PC-3 (cell line): ENCODE data around the gene TOMM7. TPM values are rescaled to one million over a fixed set of nuclear protein-coding genes. Genes with fewer than 3 reads are reported as not detected.
"Not testable (repeated sequence)": the region's sequence is repeated elsewhere in the genome, so short reads cannot be mapped to it uniquely, and the experiment has no call there.

Source experiments
- ATAC-seq: fragments of 200-7000 bp; cut with Tn5 transposase; 2 replicates; pipeline ENCODE4 v1.9.1; 2020; ENCODE audit warnings: mild to moderate bottlenecking, moderate library complexity
- BruUV-seq: library from RNA; stranded (reverse); fragments of 400-500 nt; replicated peaks from 2 replicates; lab custom pipeline; 2021; lab: Mats Ljungman, UMichigan
- CTCF ChIA-PET: fragments of 300-600 bp; sonication (Branson Sonifier 250); formaldehyde crosslinking; loops from one replicate; lab custom pipeline; 2022; ENCODE audit warnings: antibody characterized with exemption; lab: Charles Lee
- POLR2A ChIA-PET: fragments of 300-600 bp; sonication (Branson Sonifier 250); formaldehyde crosslinking; loops from one replicate; lab custom pipeline; 2022; ENCODE audit warnings: antibody characterized with exemption; ENCODE audit not compliant: unreplicated experiment; lab: Charles Lee
- DNase-seq: peaks from one replicate; pipeline ENCODE4 v3.0.0-alpha.2; 2015
- H2AFZ ChIP-seq: fragments of 300-600 bp; sonication (generic); 2 replicates; pipeline ENCODE4 v1.6.0; 2016; ENCODE audit warnings: antibody characterized with exemption, low read length
- H3F3A ChIP-seq: fragments of 300-600 bp; sonication (generic); one replicate; pipeline ENCODE4 v1.6.0; 2017; ENCODE audit warnings: antibody characterized with exemption, low read length, control low read depth, mild to moderate bottlenecking; ENCODE audit not compliant: unreplicated experiment
- H3K27ac ChIP-seq: fragments of 300-600 bp; sonication (generic); 2 replicates; pipeline ENCODE4 v1.5.1; 2016; ENCODE audit warnings: mild to moderate bottlenecking, low read length
- H3K27me3 ChIP-seq: fragments of 300-600 bp; sonication (generic); 2 replicates; pipeline ENCODE4 v1.6.1; 2016; ENCODE audit warnings: low read length, mixed read lengths
- H3K36me3 ChIP-seq: fragments of 300-600 bp; sonication (generic); 2 replicates; pipeline ENCODE4 v1.6.1; 2016; ENCODE audit warnings: low read depth, mixed run types, low read length, mixed read lengths
- H3K4me1 ChIP-seq: fragments of 300-600 bp; sonication (generic); 2 replicates; pipeline ENCODE4 v1.5.1; 2016; ENCODE audit warnings: low read length; ENCODE audit not compliant: insufficient read depth
- H3K4me2 ChIP-seq: fragments of 300-600 bp; sonication (generic); 2 replicates; pipeline ENCODE4 v1.6.0; 2016; ENCODE audit warnings: low read length
- H3K4me3 ChIP-seq: fragments of 300-600 bp; sonication (generic); 2 replicates; pipeline ENCODE4 v1.5.1; 2016; ENCODE audit warnings: mild to moderate bottlenecking, low read length, mixed read lengths
- H3K79me2 ChIP-seq: fragments of 300-600 bp; sonication (generic); 2 replicates; pipeline ENCODE4 v1.6.1; 2017; ENCODE audit warnings: low read length, mixed read lengths
- H3K9ac ChIP-seq: fragments of 300-600 bp; sonication (generic); 2 replicates; pipeline ENCODE4 v1.6.0; 2016; ENCODE audit warnings: mild to moderate bottlenecking, low read length
- H3K9me2 ChIP-seq: fragments of 300-600 bp; sonication (generic); replicated peaks from 2 replicates; pipeline ENCODE4 v1.6.1; 2016; ENCODE audit warnings: mixed run types, low read length, mixed read lengths
- H3K9me3 ChIP-seq: fragments of 300-600 bp; sonication (generic); 2 replicates; pipeline ENCODE4 v1.6.1; 2016; ENCODE audit warnings: low read length, mixed read lengths
- H4K20me1 ChIP-seq: fragments of 300-600 bp; sonication (generic); 2 replicates; pipeline ENCODE4 v1.6.1; 2016; ENCODE audit warnings: low read length, mixed read lengths
- CTCF ChIP-seq: fragments of 300-600 bp; sonication (generic); conservative IDR thresholded peaks from 2 replicates; pipeline ENCODE4 v1.5.1; 2017; ENCODE audit warnings: antibody characterized with exemption, low read depth, mild to moderate bottlenecking, low read length
- EZH2 ChIP-seq: fragments of 300-600 bp; sonication (generic); IDR thresholded peaks from one replicate; pipeline ENCODE4 v1.6.1; 2017; ENCODE audit warnings: antibody characterized with exemption, mild to moderate bottlenecking, low read length; ENCODE audit not compliant: unreplicated experiment
- EZH2phosphoT487 ChIP-seq: fragments of 300-600 bp; sonication (generic); IDR thresholded peaks from 2 replicates; pipeline ENCODE4 v1.6.1; 2018; ENCODE audit warnings: mild to moderate bottlenecking, antibody characterized with exemption, low read length, borderline replicate concordance
- intact Hi-C: fragments of 100-400 bp; cut with micrococcal nuclease; formaldehyde crosslinking; loops from 2 replicates; pipeline ENCODE4 v1.9.0; 2023
- total RNA-seq: library from RNA; depleted of rRNA; stranded (reverse); fragments of >200 nt; gene quantifications from 2 replicates; pipeline ENCODE4 v1.2.3, GENCODE V29; 2014

The TOMM7 gene
- total RNA-seq, 1 experiment from 2014 or later = 151 TPM

DNA sequence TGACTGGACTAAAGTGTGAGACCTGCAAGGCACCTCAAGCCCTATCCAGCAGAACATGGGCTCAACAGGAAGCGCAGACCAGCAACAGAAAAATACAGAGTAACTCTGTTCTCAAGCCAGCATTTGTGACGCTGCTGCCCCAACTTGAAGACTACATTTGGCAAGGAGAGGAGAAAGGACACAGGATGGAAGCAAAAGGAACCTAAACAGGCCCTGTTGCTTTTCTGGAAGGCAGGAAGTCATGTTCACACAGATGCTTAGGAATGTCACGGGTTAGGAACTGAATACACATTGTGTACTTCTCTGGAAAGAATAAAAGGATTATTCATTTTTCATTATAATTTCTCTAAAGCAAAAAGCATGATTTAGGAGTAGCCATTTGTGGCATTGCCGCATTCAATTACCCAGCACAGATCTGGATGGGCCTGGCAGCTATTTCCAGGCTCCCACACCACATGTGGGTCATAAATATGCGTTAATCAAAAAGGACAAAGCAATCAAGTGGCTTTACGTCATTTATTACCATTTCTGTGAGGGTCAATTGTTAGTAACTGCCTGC lies 19.8 kb upstream of the TOMM7 start:
- BruUV-seq = no TSS peak
- H3K4me3 ChIP-seq = no peak overlapping the region
- ChIA-PET POLR2A (no interaction called here), CTCF (no interaction called here)
- H3K79me2 ChIP-seq = no peaks in the 10 kb centered on the region
- H3K9me2 ChIP-seq = no peaks in the 10 kb centered on the region
- H3K4me2 ChIP-seq = no peak overlapping the region
- H3K36me3 ChIP-seq = no peaks in the 10 kb centered on the region
- no peak overlapping the region for H3K27ac ChIP-seq
- H3K9ac ChIP-seq = no peak overlapping the region
- no peak for TF ChIP-seq EZH2phosphoT487
- TF ChIP-seq EZH2 = no peak
- no peak for TF ChIP-seq CTCF
- H2AFZ ChIP-seq = no peak overlapping the region
- H3F3A ChIP-seq = no peaks in the 10 kb centered on the region
- no peaks in the 10 kb centered on the region for H3K4me1 ChIP-seq
- no peaks in the 10 kb centered on the region for H3K27me3 ChIP-seq
- intact Hi-C loops = no loop called here
- ATAC-seq (no peak), DNase-seq (no peak)
- H4K20me1 ChIP-seq = no peaks in the 10 kb centered on the region
- no peaks in the 10 kb centered on the region for H3K9me3 ChIP-seq

DNA sequence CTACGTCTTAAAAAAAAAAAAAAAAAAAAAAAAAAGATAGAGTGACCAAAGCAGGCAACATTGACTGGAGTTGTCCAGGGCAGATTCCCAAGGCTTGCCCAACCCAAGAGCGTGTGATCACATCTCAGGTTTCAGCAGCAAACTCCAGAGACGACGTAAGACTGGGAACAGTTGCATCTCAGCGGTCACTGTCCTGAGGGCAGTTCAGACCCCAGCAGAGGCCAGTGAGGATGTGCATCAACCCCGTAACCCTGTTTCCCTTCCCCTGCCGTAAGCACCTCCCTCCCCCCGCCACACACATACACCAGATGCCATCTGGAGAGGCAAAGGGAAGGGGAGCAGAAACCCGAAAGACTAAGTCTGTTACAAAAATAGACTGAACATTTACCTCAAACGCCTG lies 19.3 kb upstream of the TOMM7 start:
- DNase-seq = no peak
- no peaks in the 10 kb centered on the region for H3K79me2 ChIP-seq
- TF ChIP-seq EZH2 (no peak), CTCF (no peak), EZH2phosphoT487 (no peak)
- H3K9ac ChIP-seq = no peak overlapping the region
- H3K27me3 ChIP-seq = no peaks in the 10 kb centered on the region
- POLR2A ChIA-PET = no interaction called here
- H3K4me2 ChIP-seq = no peak overlapping the region
- BruUV-seq = no TSS peak
- no peaks in the 10 kb centered on the region for H3K4me1 ChIP-seq
- ATAC-seq = no peak
- no peaks in the 10 kb centered on the region for H4K20me1 ChIP-seq
- H3F3A ChIP-seq = no peaks in the 10 kb centered on the region
- no peaks in the 10 kb centered on the region for H3K9me3 ChIP-seq
- no peaks in the 10 kb centered on the region for H3K36me3 ChIP-seq
- no peaks in the 10 kb centered on the region for H3K9me2 ChIP-seq
- no peak overlapping the region for H2AFZ ChIP-seq
- no peak overlapping the region for H3K27ac ChIP-seq
- intact Hi-C loops = no loop called here
- no peak overlapping the region for H3K4me3 ChIP-seq
- CTCF ChIA-PET = no interaction called here

DNA sequence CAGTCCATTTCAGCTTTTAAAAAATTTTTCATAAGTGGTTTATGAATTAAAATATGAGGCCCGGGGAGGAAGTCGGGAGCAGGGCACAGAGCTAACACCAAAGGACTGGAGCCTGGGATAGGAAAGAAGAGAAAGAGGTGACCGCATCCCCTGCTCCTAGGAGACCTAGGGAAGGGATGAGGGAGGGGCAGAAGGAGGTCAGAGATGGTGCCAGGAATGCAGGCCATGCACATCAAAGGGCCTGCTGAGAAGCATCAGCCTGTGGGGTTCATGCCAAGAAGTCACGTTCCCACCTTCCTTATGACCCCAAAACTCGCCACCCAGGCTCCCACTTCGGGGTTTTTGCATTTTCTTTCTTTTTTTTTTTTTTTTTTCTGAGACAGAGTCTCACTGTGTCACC lies 14.7 kb upstream of the TOMM7 start:
- POLR2A ChIA-PET = no interaction called here
- TF ChIP-seq EZH2phosphoT487 (no peak), EZH2 (no peak), CTCF (no peak)
- Histone ChIP-seq H3K9ac (no peak overlapping the region), H3K27ac (no peak overlapping the region), H4K20me1 (no peaks in the 10 kb centered on the region), H3K9me2 (no peaks in the 10 kb centered on the region), H3K4me2 (no peak overlapping the region), H3K36me3 (no peaks in the 10 kb centered on the region), H2AFZ (no peak overlapping the region), H3F3A (no peaks in the 10 kb centered on the region), H3K27me3 (no peaks in the 10 kb centered on the region), H3K4me1 (no peaks in the 10 kb centered on the region; the same call in 1 of the 2 replicates), H3K4me3 (no peak overlapping the region), H3K79me2 (no peaks in the 10 kb centered on the region), H3K9me3 (no peaks in the 10 kb centered on the region)
- intact Hi-C loops = no loop called here
- BruUV-seq = no TSS peak
- ATAC-seq (no peak), DNase-seq (no peak)
- CTCF ChIA-PET = no interaction called here

DNA sequence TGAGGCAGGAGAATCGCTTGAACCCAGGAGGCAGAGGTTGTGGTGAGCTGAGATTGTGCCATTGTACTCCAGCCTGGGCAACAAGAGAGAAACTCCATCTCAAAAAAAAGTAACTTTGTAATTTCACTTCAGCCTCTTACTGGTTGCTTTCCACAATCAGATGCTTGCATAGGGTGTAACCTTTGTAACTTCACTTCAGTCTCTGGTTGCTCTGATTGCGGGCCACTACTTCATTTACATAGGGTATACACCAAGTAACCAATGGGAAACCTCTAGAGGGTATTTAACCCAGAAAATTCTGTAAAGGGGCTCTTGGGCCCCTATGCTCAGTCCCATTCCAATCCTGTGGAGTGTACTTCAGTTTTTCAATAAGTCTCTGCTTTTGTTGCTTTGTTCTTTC lies 13.9 kb upstream of the TOMM7 start:
- CTCF ChIA-PET, BruUV-seq, H3K36me3 ChIP-seq, H3K9me2 ChIP-seq, H3K79me2 ChIP-seq, H3K4me1 ChIP-seq, POLR2A ChIA-PET, H3F3A ChIP-seq, H3K9ac ChIP-seq, H3K9me3 ChIP-seq, H3K27me3 ChIP-seq, intact Hi-C loops, ATAC-seq, DNase-seq, H3K4me2 ChIP-seq, H3K27ac ChIP-seq, H2AFZ ChIP-seq, H4K20me1 ChIP-seq, H3K4me3 ChIP-seq: not testable (repeated sequence)
